ENCODE measurements around the gene PPP6R3. TPM values are rescaled to one million over a fixed set of nuclear protein-coding genes. Genes with fewer than 3 reads are reported as not detected.

Gene PPP6R3
- total and polyA plus RNA-seq, 2 of the 8 experiments (the other 6 are each of a cell fraction or from before 2014, with no cell fraction given): 44.6 to 150 TPM

GRCh38 chr11:68460741-68461574 lies at the start of gene PPP6R3 (continued):
- TF ChIP-seq SRF (IDR thresholded peaks at IDR 0.05; ENCODE audit: low read depth, low read length) (no peak), SIN3A (conservative IDR thresholded peaks at IDR 0.05 in 1 of 2, IDR thresholded peaks at IDR 0.05 in 1 of 2; ENCODE audit: low read depth in 1 of 2, low read length in 2 of 2) (peak in 1 of 2 experiments; percentile 54; a peak in 2 of 4 replicates), CEBPB (IDR thresholded peaks at IDR 0.05; ENCODE audit: low read depth, low read length) (no peak), CTBP2 (IDR thresholded peaks at IDR 0.05; ENCODE audit: borderline replicate concordance, insufficient read depth, insufficient read length, low read length) (no peak), POLR2AphosphoS5 (IDR thresholded peaks at IDR 0.05; ENCODE audit: low read depth, low read length) (peak; percentile 86), BRCA1 (IDR thresholded peaks at IDR 0.05; ENCODE audit: low read depth, low read length) (no peak), ZNF274 (IDR thresholded peaks at IDR 0.05; ENCODE audit: borderline replicate concordance, extremely low read depth, low read length) (no peak), TCF12 (IDR thresholded peaks at IDR 0.05; ENCODE audit: low read depth, low read length) (no peak), BCL11A (IDR thresholded peaks at IDR 0.05; ENCODE audit: low read depth in 2 of 2, low read length in 2 of 2) (no peak), EP300 (IDR thresholded peaks at IDR 0.05; ENCODE audit: borderline replicate concordance in 1 of 2, low read depth in 2 of 2, low read length in 2 of 2) (no peak), YY1 (IDR thresholded peaks at IDR 0.05; ENCODE audit: low read depth, low read length) (peak; percentile 90), TAF7 (optimal IDR thresholded peaks at IDR 0.05; ENCODE audit: borderline replicate concordance, low read depth, low read length) (peak; percentile 21), CREB1 (IDR thresholded peaks at IDR 0.05) (no peak), E2F6 (IDR thresholded peaks at IDR 0.05) (peak; percentile 42; the same call in 1 of the 2 replicates), SIX5 (IDR thresholded peaks at IDR 0.05; ENCODE audit: low read depth, low read length) (no peak), GABPA (IDR thresholded peaks at IDR 0.05; ENCODE audit: borderline replicate concordance, insufficient read depth, low read length) (no peak), USF2 (IDR thresholded peaks at IDR 0.05; ENCODE audit: low read length) (no peak), TEAD4 (IDR thresholded peaks at IDR 0.05; ENCODE audit: low read depth, low read length) (peak; percentile 71; the same call in 1 of the 2 replicates), SP2 (IDR thresholded peaks at IDR 0.05; ENCODE audit: low read length) (no peak), RFX5 (IDR thresholded peaks at IDR 0.05; ENCODE audit: borderline replicate concordance, low read depth, low read length) (no peak), SP4 (IDR thresholded peaks at IDR 0.05; ENCODE audit: low read length) (no peak), POU5F1 (IDR thresholded peaks at IDR 0.05; ENCODE audit: low read depth, low read length) (no peak), EGR1 (IDR thresholded peaks at IDR 0.05; ENCODE audit: borderline replicate concordance, low read depth, low read length) (no peak)
